Measurements from ENCODE around the gene KIF5C. TPM values are rescaled to one million over a fixed set of nuclear protein-coding genes. Genes with fewer than 3 reads are reported as not detected.
A peak's percentile ranks its signal among the peaks of the same experiment; 100 is the strongest.

KIF5C gene
- total RNA-seq, 1 experiment from 2014 or later = 1.5 TPM

GRCh38 chr2:148829618-148830017 lies 45.4 kb upstream of the KIF5C start:
- Histone ChIP-seq H3K4me3 (ENCODE audit: low read depth, low read length) (no peak overlapping the region), H3K36me3 (ENCODE audit: control insufficient read depth, insufficient read depth, low read length) (no peaks in the 10 kb centered on the region), H3K27me3 (replicated peaks; ENCODE audit: control insufficient read depth, insufficient read depth, low read length) (no peaks in the 10 kb centered on the region), H3K4me1 (no peaks in the 10 kb centered on the region), H3K9me3 (no peaks in the 10 kb centered on the region)
- CTCF ChIA-PET = no interaction called here
- no peak overlapping the region for H3K4me3 Mint-ChIP-seq (ENCODE audit: unreplicated experiment)
- peak in 1 of 2 experiments; percentile 9 for DNase-seq
- intact Hi-C loops (cut with micrococcal nuclease; ENCODE audit: unreplicated experiment) = no loop called here
- no peaks in the 10 kb centered on the region for H3K36me3 Mint-ChIP-seq (ENCODE audit: insufficient read depth, unreplicated experiment)
- peak; percentile 24 to 34 for TF ChIP-seq CTCF (IDR thresholded peaks at IDR 0.05; ENCODE audit: insufficient read depth in 1 of 2, low read depth in 1 of 2, low read length in 1 of 2, severe bottlenecking in 1 of 2, unreplicated experiment in 1 of 2)
- peaks cover 11% of the 10 kb centered on the region for H3K27me3 Mint-ChIP-seq (ENCODE audit: insufficient read depth, unreplicated experiment)
- POLR2A ChIA-PET = interaction anchor here (0.6 kb wide), 1 partner anchor 13 kb away, joined by 3 read pairs; no protein-coding TSS in a partner anchor
- no peaks in the 10 kb centered on the region for H3K4me1 Mint-ChIP-seq (ENCODE audit: low read depth, unreplicated experiment)
- H3K9me3 Mint-ChIP-seq (ENCODE audit: unreplicated experiment) = no peaks in the 10 kb centered on the region
- no TSS peak for BruUV-seq (replicated peaks)
- no peak overlapping the region for H3K27ac Mint-ChIP-seq (ENCODE audit: unreplicated experiment)

GRCh38 chr2:148832637-148833036 lies 42.4 kb upstream of the KIF5C start:
- POLR2A ChIA-PET = no interaction called here
- Mint-ChIP-seq H3K9me3 (ENCODE audit: unreplicated experiment) (no peaks in the 10 kb centered on the region), H3K27ac (ENCODE audit: unreplicated experiment) (no peak overlapping the region), H3K4me3 (ENCODE audit: unreplicated experiment) (no peak overlapping the region), H3K27me3 (ENCODE audit: insufficient read depth, unreplicated experiment) (peaks cover 22% of the 10 kb centered on the region), H3K36me3 (ENCODE audit: insufficient read depth, unreplicated experiment) (no peaks in the 10 kb centered on the region), H3K4me1 (ENCODE audit: low read depth, unreplicated experiment) (no peaks in the 10 kb centered on the region)
- CTCF ChIA-PET = no interaction called here
- H3K27me3 ChIP-seq (replicated peaks; ENCODE audit: control insufficient read depth, insufficient read depth, low read length) = no peaks in the 10 kb centered on the region; the same call in 1 of the 2 replicates
- no peaks in the 10 kb centered on the region for H3K9me3 ChIP-seq
- no peak overlapping the region for H3K4me3 ChIP-seq (ENCODE audit: low read depth, low read length)
- no peaks in the 10 kb centered on the region for H3K4me1 ChIP-seq
- no peak for DNase-seq
- H3K36me3 ChIP-seq (ENCODE audit: control insufficient read depth, insufficient read depth, low read length) = no peaks in the 10 kb centered on the region
- BruUV-seq (replicated peaks) = no TSS peak
- TF ChIP-seq CTCF (IDR thresholded peaks at IDR 0.05; ENCODE audit: insufficient read depth in 1 of 2, low read depth in 1 of 2, low read length in 1 of 2, severe bottlenecking in 1 of 2, unreplicated experiment in 1 of 2) = no peak
- intact Hi-C loops (cut with micrococcal nuclease; ENCODE audit: unreplicated experiment) = no loop called here

- H3K27me3 Mint-ChIP-seq (ENCODE audit: insufficient read depth, unreplicated experiment) = peaks cover 12% of the 10 kb centered on the region
- no peaks in the 10 kb centered on the region for H3K4me1 Mint-ChIP-seq (ENCODE audit: low read depth, unreplicated experiment)
- H3K36me3 Mint-ChIP-seq (ENCODE audit: insufficient read depth, unreplicated experiment) = no peaks in the 10 kb centered on the region
- TF ChIP-seq CTCF (IDR thresholded peaks at IDR 0.05; ENCODE audit: insufficient read depth in 1 of 2, low read depth in 1 of 2, low read length in 1 of 2, severe bottlenecking in 1 of 2, unreplicated experiment in 1 of 2) = no peak
- no peaks in the 10 kb centered on the region; the same call in 1 of the 2 replicates for H3K9me3 ChIP-seq
- H3K9me3 Mint-ChIP-seq (ENCODE audit: unreplicated experiment) = peaks cover 9% of the 10 kb centered on the region
- H3K27ac Mint-ChIP-seq (ENCODE audit: unreplicated experiment) = no peak overlapping the region
- no peaks in the 10 kb centered on the region for H3K36me3 ChIP-seq (ENCODE audit: control insufficient read depth, insufficient read depth, low read length)
- ChIA-PET POLR2A (no interaction called here), CTCF (no interaction called here)
- H3K4me3 Mint-ChIP-seq (ENCODE audit: unreplicated experiment) = no peak overlapping the region
- H3K27me3 ChIP-seq (replicated peaks; ENCODE audit: control insufficient read depth, insufficient read depth, low read length) = no peaks in the 10 kb centered on the region
- BruUV-seq (replicated peaks) = no TSS peak
- no peak for DNase-seq
- intact Hi-C loops (cut with micrococcal nuclease; ENCODE audit: unreplicated experiment) = no loop called here
- H3K4me3 ChIP-seq (ENCODE audit: low read depth, low read length) = no peak overlapping the region
- H3K4me1 ChIP-seq = no peaks in the 10 kb centered on the region
Observed at GRCh38 chr2:148842050-148842449, 33.0 kb upstream of the KIF5C start.

All from Caco-2 (cell line).